Hepatocyte (in vitro differentiated cells): Measurements from ENCODE around the gene KIRREL1.

ENCODE experiments used
- CTCF ChIP-seq: fragments of 200-600 bp; sonication (generic); IDR thresholded peaks from 2 replicates; pipeline ENCODE4 v1.5.1; 2016; ENCODE audit warnings: antibody characterized with exemption, mild to moderate bottlenecking; ENCODE audit not compliant: poor library complexity
- EZH2 ChIP-seq: fragments of 200-600 bp; sonication (generic); IDR thresholded peaks from 2 replicates; pipeline ENCODE4 v1.6.1; 2016; ENCODE audit warnings: antibody characterized with exemption, mild to moderate bottlenecking, borderline replicate concordance

GRCh38 chr1:158095737-158096335 is 102.4 kb downstream of the KIRREL1 start:
- TF ChIP-seq CTCF (peak; percentile 58), EZH2 (no peak)
